HepG2 (cell line): Measurements from ENCODE around the gene CHST3. TPM values are rescaled to one million over a fixed set of nuclear protein-coding genes. Genes with fewer than 3 reads are reported as not detected.

Experiments
- BCL3 ChIP-seq: sonication (generic); formaldehyde crosslinking; IDR thresholded peaks from 2 replicates; pipeline ENCODE4 v1.5.1; 2020; ENCODE audit warnings: mild to moderate bottlenecking, missing genetic modification reagents, moderate library complexity
- CHCHD3 ChIP-seq: sonication (generic); formaldehyde crosslinking; IDR thresholded peaks from 2 replicates; pipeline ENCODE4 v1.8.0; 2022; ENCODE audit warnings: mild to moderate bottlenecking, missing genetic modification reagents, moderate library complexity
- GTF3A ChIP-seq: sonication (generic); formaldehyde crosslinking; conservative IDR thresholded peaks from 2 replicates; pipeline ENCODE4 v1.4.0; 2020; ENCODE audit warnings: mild to moderate bottlenecking, missing genetic modification reagents
- HMGA1 ChIP-seq: sonication (generic); formaldehyde crosslinking; conservative IDR thresholded peaks from 2 replicates; pipeline ENCODE4 v1.4.0; 2020; ENCODE audit warnings: missing genetic modification reagents
- KAT7 ChIP-seq: IDR thresholded peaks from 2 replicates; pipeline ENCODE4 v1.6.1; 2018; ENCODE audit warnings: borderline replicate concordance, missing compliant biosample characterization
- MAF1 ChIP-seq: sonication (generic); formaldehyde crosslinking; IDR thresholded peaks from 2 replicates; pipeline ENCODE4 v1.5.0; 2020; ENCODE audit warnings: missing genetic modification reagents, borderline replicate concordance
- MAFG ChIP-seq: sonication (generic); formaldehyde crosslinking; IDR thresholded peaks from 2 replicates; pipeline ENCODE4 v1.5.1; 2020; ENCODE audit warnings: mild to moderate bottlenecking, missing genetic modification reagents
- MEIS1 ChIP-seq: sonication (generic); formaldehyde crosslinking; IDR thresholded peaks from 2 replicates; pipeline ENCODE4 v1.9.0; 2021; ENCODE audit warnings: mild to moderate bottlenecking, missing genetic modification reagents, moderate library complexity, borderline replicate concordance
- NRL ChIP-seq: sonication (generic); formaldehyde crosslinking; IDR thresholded peaks from 2 replicates; pipeline ENCODE4 v1.5.0; 2020; ENCODE audit warnings: missing genetic modification reagents, mild to moderate bottlenecking, moderate library complexity, borderline replicate concordance
- PITX1 ChIP-seq: sonication (generic); formaldehyde crosslinking; IDR thresholded peaks from 2 replicates; pipeline ENCODE4 v1.5.1; 2020; ENCODE audit warnings: mild to moderate bottlenecking, missing genetic modification reagents
- PRDM15 ChIP-seq: sonication (generic); formaldehyde crosslinking; IDR thresholded peaks from 2 replicates; pipeline ENCODE4 v1.4.0; 2020; ENCODE audit warnings: missing genetic modification reagents
- TEAD2 ChIP-seq: sonication (generic); formaldehyde crosslinking; IDR thresholded peaks from 2 replicates; pipeline ENCODE4 v1.9.0; 2021; ENCODE audit warnings: missing genetic modification reagents
- TFDP2 ChIP-seq: sonication (generic); formaldehyde crosslinking; IDR thresholded peaks from 2 replicates; pipeline ENCODE4 v1.4.0; 2020; ENCODE audit warnings: missing genetic modification reagents
- TRIM24 ChIP-seq: sonication (generic); formaldehyde crosslinking; IDR thresholded peaks from 2 replicates; pipeline ENCODE4 v1.8.0; 2022; ENCODE audit warnings: mild to moderate bottlenecking, missing genetic modification reagents
- U2AF1 ChIP-seq: fragments of 200-400 bp; formaldehyde crosslinking; optimal IDR thresholded peaks from 2 replicates; pipeline ENCODE3; 2017; ENCODE audit warnings: mild to moderate bottlenecking, low read depth, low read length
- ZBTB46 ChIP-seq: sonication (generic); formaldehyde crosslinking; IDR thresholded peaks from 2 replicates; pipeline ENCODE4 v1.4.0; 2020; ENCODE audit warnings: mild to moderate bottlenecking, missing genetic modification reagents, borderline replicate concordance
- ZNF30 ChIP-seq: sonication (generic); formaldehyde crosslinking; IDR thresholded peaks from 2 replicates; pipeline ENCODE4 v1.5.0; 2020; ENCODE audit warnings: mild to moderate bottlenecking, missing genetic modification reagents
- ZNF329 ChIP-seq: sonication (generic); formaldehyde crosslinking; IDR thresholded peaks from 2 replicates; pipeline ENCODE4 v1.9.0; 2021; ENCODE audit warnings: low read depth, mild to moderate bottlenecking, missing genetic modification reagents
- ZNF597 ChIP-seq: sonication (generic); formaldehyde crosslinking; IDR thresholded peaks from 2 replicates; pipeline ENCODE4 v1.5.0; 2020; ENCODE audit warnings: missing genetic modification reagents
- ZNF629 ChIP-seq: sonication (generic); formaldehyde crosslinking; conservative IDR thresholded peaks from 2 replicates; pipeline ENCODE4 v1.5.0; 2020; ENCODE audit warnings: missing genetic modification reagents
- ZSCAN20 ChIP-seq: sonication (generic); formaldehyde crosslinking; IDR thresholded peaks from 2 replicates; pipeline ENCODE4 v1.4.0; 2020; ENCODE audit warnings: missing genetic modification reagents, mild to moderate bottlenecking, borderline replicate concordance
- polyA plus RNA-seq, 8 experiments: library from polyadenylated mRNA; depleted of rRNA in 3 of 8; stranded (reverse) in 7 of 8; unstranded in 1 of 8; fragments of >200 nt; fragmentation: Illumina TruSeq in 4 of 8; extraction: Trizol in 4 of 8; gene quantifications; 2 replicates each; pipeline versions ENCODE4 v1.2.1 to v1.2.3, GENCODE V29; 2011 to 2016; ENCODE audit warnings: low read depth in 4 of 8, missing spikeins in 1 of 8, mixed read lengths in 1 of 8; ENCODE audit not compliant: insufficient read depth in 1 of 8
- total RNA-seq, 5 experiments: library from RNA; depleted of rRNA; stranded (reverse); fragments of >200 nt; fragmentation: Illumina TruSeq; extraction: Trizol; gene quantifications; 2 replicates each; pipeline ENCODE4 v1.2.3, GENCODE V29; 2016; ENCODE audit warnings: low read depth in 1 of 5

CHST3 gene
- total and polyA plus RNA-seq, 2 of the 13 experiments (the other 11 are each of a cell fraction or from before 2014, with no cell fraction given): 7.2 to 18.7 TPM

- no peak for TF ChIP-seq BCL3
- 0 out of 2 replicates have a peak, but pooled peaks have one; percentile 21 for TF ChIP-seq MEIS1 (CRISPR knock-in tag)
- TF ChIP-seq TEAD2: no peak
- TF ChIP-seq ZBTB46 (CRISPR knock-in tag): no peak
- TF ChIP-seq CHCHD3 (CRISPR knock-in tag): no peak
- TF ChIP-seq MAFG (CRISPR knock-in tag): no peak
- TF ChIP-seq MAF1 (CRISPR knock-in tag): no peak
- no peak for TF ChIP-seq ZNF597
- TF ChIP-seq TFDP2: no peak
- no peak for TF ChIP-seq U2AF1
- TF ChIP-seq ZNF629 (CRISPR knock-in tag): no peak
- TF ChIP-seq GTF3A (CRISPR knock-in tag): no peak
- no peak for TF ChIP-seq ZNF30
- TF ChIP-seq TRIM24 (CRISPR knock-in tag): no peak
- no peak for TF ChIP-seq ZSCAN20
- TF ChIP-seq PITX1 (CRISPR knock-in tag): no peak
- no peak for TF ChIP-seq HMGA1 (CRISPR knock-in tag)
- no peak for TF ChIP-seq ZNF329 (CRISPR knock-in tag)
- TF ChIP-seq KAT7: no peak
- no peak for TF ChIP-seq PRDM15 (CRISPR knock-in tag)
- peak; percentile 55 for TF ChIP-seq NRL (CRISPR knock-in tag)
Observed at GRCh38 chr10:71964743-71965515, 734 bp downstream of the CHST3 start (continued).
